ENCODE data around the gene EPHA8. TPM values are rescaled to one million over a fixed set of nuclear protein-coding genes. Genes with fewer than 3 reads are reported as not detected.

EPHA8 gene
- total and polyA plus RNA-seq, 2 of the 13 experiments (the other 11 are each of a cell fraction or from before 2014, with no cell fraction given): not detected

DNA sequence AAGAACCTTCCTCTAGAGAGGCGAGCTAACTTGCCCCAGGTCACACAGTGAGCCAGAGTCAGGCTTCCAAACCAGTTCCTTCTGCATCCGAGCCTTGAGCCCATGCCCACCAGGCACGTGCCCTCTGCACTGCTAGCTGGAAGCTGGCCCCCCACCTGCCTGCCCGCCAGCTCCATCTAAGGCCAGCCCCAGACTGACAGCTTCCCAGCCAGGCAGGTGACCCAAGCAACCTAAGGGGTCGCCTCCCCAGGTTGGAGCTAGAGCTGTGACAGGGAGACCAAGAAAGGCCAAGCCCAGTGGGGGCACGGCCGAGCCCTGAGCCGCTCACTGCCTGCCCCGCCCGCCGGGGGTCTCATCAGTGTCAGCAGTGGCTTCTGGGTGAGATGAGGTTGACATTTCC is 53.3 kb downstream of the EPHA8 start:
- Histone ChIP-seq H3K4me3 (replicated peaks in 1 of 3; ENCODE audit: insufficient read depth in 1 of 3, low read depth in 2 of 3, low read length in 3 of 3) (no peak overlapping the region), H3K27ac (ENCODE audit: extremely low read length, insufficient read depth, low read length) (no peak overlapping the region), H3K9me3 (ENCODE audit: low read length) (no peaks in the 10 kb centered on the region), H3K36me3 (replicated peaks in 1 of 2; ENCODE audit: control insufficient read depth in 1 of 2, insufficient read depth in 2 of 2, low read length in 2 of 2) (no peaks in the 10 kb centered on the region), H2AFZ (ENCODE audit: low read length) (no peak overlapping the region), H3K9ac (ENCODE audit: insufficient read depth, low read depth, low read length) (no peak overlapping the region), H4K20me1 (ENCODE audit: insufficient read depth, low read length) (peaks cover 2% of the 10 kb centered on the region; the same call in 1 of the 2 replicates), H3K4me1 (ENCODE audit: insufficient read depth, low read length) (no peaks in the 10 kb centered on the region), H3K4me2 (ENCODE audit: low read depth, low read length) (no peak overlapping the region), H3K79me2 (ENCODE audit: insufficient read depth, low read length) (no peaks in the 10 kb centered on the region), H3K27me3 (ENCODE audit: control insufficient read depth in 1 of 2, insufficient read depth in 2 of 2, low read length in 2 of 2) (peaks cover 6 to 44% of the 10 kb centered on the region in 2 experiments)
- TF ChIP-seq NFE2L2 (IDR thresholded peaks at IDR 0.05; ENCODE audit: low read length) (no peak), ZFY (CRISPR knock-in tag; IDR thresholded peaks at IDR 0.05) (no peak)
- FAIRE-seq (no peak), DNase-seq (ENCODE audit: low spot score) (no peak), ATAC-seq (no peak)
- intact Hi-C loops (cut with micrococcal nuclease; ENCODE audit: unreplicated experiment): no loop called here
- CTCF ChIA-PET (ENCODE audit: low intra/inter-chr PET ratio, low total read pairs): no interaction called here
- BruUV-seq (replicated peaks): no TSS peak
- in situ Hi-C loops (cut with HindIII; ENCODE audit: extremely low pct_ligation_motif_present, low pct_unique_long_range_greater_than_20kb): no loop called here
- POLR2A ChIA-PET: no interaction called here
- 0% methylated on average over 1 of the region's 11 CpGs for WGBS (ENCODE audit: low lambda C conversion rate)

DNA sequence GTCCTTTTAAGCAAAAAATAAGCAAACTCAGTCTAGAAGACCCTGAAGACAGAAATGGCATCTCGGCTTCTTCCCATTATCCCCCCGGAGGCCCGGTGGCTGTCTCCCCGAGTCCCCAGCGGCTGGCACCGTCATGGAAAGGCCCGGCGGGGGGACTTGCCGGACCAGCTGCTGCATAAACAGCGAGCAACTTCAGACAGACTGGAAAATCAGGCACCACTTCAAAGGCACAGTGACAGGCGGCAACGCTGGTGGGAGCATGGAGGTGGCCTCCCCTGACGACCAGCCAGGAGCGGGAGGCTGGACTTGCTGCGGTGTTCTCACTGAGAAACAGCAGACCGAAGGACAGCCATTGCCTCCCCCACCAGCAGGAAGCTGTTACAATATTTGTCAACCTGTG is 54.8 kb downstream of the EPHA8 start:
- in situ Hi-C loops (cut with HindIII; ENCODE audit: extremely low pct_ligation_motif_present, low pct_unique_long_range_greater_than_20kb) (no loop called here), intact Hi-C loops (cut with micrococcal nuclease; ENCODE audit: unreplicated experiment) (no loop called here)
- ATAC-seq (no peak), DNase-seq (ENCODE audit: low spot score) (no peak), FAIRE-seq (no peak)
- BruUV-seq (replicated peaks): no TSS peak
- ChIA-PET POLR2A (no interaction called here), CTCF (ENCODE audit: low intra/inter-chr PET ratio, low total read pairs) (no interaction called here)
- Histone ChIP-seq H3K4me3 (replicated peaks in 1 of 3; ENCODE audit: insufficient read depth in 1 of 3, low read depth in 2 of 3, low read length in 3 of 3) (no peak overlapping the region), H2AFZ (ENCODE audit: low read length) (no peak overlapping the region), H3K27me3 (ENCODE audit: control insufficient read depth in 1 of 2, insufficient read depth in 2 of 2, low read length in 2 of 2) (peaks cover 6 to 50% of the 10 kb centered on the region in 2 experiments), H3K9ac (ENCODE audit: insufficient read depth, low read depth, low read length) (no peak overlapping the region), H3K27ac (ENCODE audit: extremely low read length, insufficient read depth, low read length) (no peak overlapping the region), H3K36me3 (replicated peaks in 1 of 2; ENCODE audit: control insufficient read depth in 1 of 2, insufficient read depth in 2 of 2, low read length in 2 of 2) (no peaks in the 10 kb centered on the region), H3K4me1 (ENCODE audit: insufficient read depth, low read length) (no peaks in the 10 kb centered on the region), H4K20me1 (ENCODE audit: insufficient read depth, low read length) (0 out of 2 replicates have a peak, but pooled peaks cover 6% of the 10 kb centered on the region), H3K4me2 (ENCODE audit: low read depth, low read length) (no peak overlapping the region), H3K79me2 (ENCODE audit: insufficient read depth, low read length) (no peaks in the 10 kb centered on the region), H3K9me3 (ENCODE audit: low read length) (no peaks in the 10 kb centered on the region)
- WGBS (ENCODE audit: low lambda C conversion rate): 9% methylated on average over 15 of the region's 16 CpGs
- no peak for TF ChIP-seq PCBP1 (IDR thresholded peaks at IDR 0.05; ENCODE audit: borderline replicate concordance, low read depth, low read length)
- TF ChIP-seq RFX3 (CRISPR knock-in tag; IDR thresholded peaks at IDR 0.05): no peak
- TF ChIP-seq NAIF1 (CRISPR knock-in tag; IDR thresholded peaks at IDR 0.05; ENCODE audit: borderline replicate concordance): no peak
- no peak for TF ChIP-seq ZNF331 (CRISPR knock-in tag; IDR thresholded peaks at IDR 0.05)
- TF ChIP-seq REL (CRISPR knock-in tag; conservative IDR thresholded peaks at IDR 0.05): no peak
- TF ChIP-seq, protein P1, sequence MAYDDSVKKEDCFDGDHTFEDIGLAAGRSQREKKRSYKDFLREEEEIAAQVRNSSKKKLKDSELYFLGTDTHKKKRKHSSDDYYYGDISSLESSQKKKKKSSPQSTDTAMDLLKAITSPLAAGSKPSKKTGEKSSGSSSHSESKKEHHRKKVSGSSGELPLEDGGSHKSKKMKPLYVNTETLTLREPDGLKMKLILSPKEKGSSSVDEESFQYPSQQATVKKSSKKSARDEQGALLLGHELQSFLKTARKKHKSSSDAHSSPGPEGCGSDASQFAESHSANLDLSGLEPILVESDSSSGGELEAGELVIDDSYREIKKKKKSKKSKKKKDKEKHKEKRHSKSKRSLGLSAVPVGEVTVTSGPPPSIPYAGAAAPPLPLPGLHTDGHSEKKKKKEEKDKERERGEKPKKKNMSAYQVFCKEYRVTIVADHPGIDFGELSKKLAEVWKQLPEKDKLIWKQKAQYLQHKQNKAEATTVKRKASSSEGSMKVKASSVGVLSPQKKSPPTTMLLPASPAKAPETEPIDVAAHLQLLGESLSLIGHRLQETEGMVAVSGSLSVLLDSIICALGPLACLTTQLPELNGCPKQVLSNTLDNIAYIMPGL (CRISPR knock-in tag; IDR thresholded peaks at IDR 0.05; ENCODE audit: borderline replicate concordance in 1 of 2, low read depth in 1 of 2): no peak
- TF ChIP-seq GATAD2A (CRISPR knock-in tag; IDR thresholded peaks at IDR 0.05): no peak
- no peak for TF ChIP-seq FOXO4 (CRISPR knock-in tag; conservative IDR thresholded peaks at IDR 0.05)
